Transverse colon (tissue), 4 donors: ENCODE results near the gene TMEM123.

Experiments used
- POLR2A ChIP-seq: fragments of 450-650 bp; IDR thresholded peaks from one replicate; pipeline ENCODE4 v1.6.1; 2016; ENCODE audit warnings: antibody characterized with exemption, mild to moderate bottlenecking, moderate library complexity
- POLR2AphosphoS5 ChIP-seq, 3 donors: sonication (generic); formaldehyde crosslinking; IDR thresholded peaks; one replicate each; pipeline ENCODE4 v1.6.1; 2016; ENCODE audit warnings: antibody characterized with exemption in 3 of 3
- TF ChIP-seq, protein P1 (sequence below), 5 experiments: fragments of 200-600 bp in 3 of 5; fragments of 450-650 bp in 2 of 5; sonication (generic) in 3 of 5; IDR thresholded peaks; 1 replicate in 2 of 5; 2 replicates in 3 of 5; pipeline ENCODE4 v1.5.1; 2016 to 2017; ENCODE audit warnings: antibody characterized with exemption in 5 of 5, inconsistent platforms in 3 of 5, mild to moderate bottlenecking in 2 of 5, moderate library complexity in 1 of 5

DNA sequence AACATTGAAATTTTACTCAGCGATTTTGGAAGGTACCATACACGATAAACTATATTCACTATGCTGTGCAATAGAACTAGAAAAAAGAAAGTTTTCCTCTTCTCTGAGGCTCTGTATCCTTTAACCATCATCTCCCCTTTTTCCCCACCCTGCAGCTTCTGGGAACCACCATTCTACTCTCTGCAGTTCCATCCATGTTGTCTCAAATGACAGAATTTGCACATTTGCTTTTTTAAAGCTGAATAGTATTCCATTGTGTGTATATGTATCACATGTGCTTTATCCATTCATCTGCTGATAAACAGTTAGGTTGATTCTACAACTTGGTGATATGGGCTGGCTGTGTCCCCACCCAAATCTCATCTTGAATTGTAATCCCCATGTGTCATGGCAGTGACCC is 21.2 kb downstream of the TMEM123 start:
- TF ChIP-seq, protein P1, sequence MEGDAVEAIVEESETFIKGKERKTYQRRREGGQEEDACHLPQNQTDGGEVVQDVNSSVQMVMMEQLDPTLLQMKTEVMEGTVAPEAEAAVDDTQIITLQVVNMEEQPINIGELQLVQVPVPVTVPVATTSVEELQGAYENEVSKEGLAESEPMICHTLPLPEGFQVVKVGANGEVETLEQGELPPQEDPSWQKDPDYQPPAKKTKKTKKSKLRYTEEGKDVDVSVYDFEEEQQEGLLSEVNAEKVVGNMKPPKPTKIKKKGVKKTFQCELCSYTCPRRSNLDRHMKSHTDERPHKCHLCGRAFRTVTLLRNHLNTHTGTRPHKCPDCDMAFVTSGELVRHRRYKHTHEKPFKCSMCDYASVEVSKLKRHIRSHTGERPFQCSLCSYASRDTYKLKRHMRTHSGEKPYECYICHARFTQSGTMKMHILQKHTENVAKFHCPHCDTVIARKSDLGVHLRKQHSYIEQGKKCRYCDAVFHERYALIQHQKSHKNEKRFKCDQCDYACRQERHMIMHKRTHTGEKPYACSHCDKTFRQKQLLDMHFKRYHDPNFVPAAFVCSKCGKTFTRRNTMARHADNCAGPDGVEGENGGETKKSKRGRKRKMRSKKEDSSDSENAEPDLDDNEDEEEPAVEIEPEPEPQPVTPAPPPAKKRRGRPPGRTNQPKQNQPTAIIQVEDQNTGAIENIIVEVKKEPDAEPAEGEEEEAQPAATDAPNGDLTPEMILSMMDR (IDR thresholded peaks at IDR 0.05): no peak
- no peak for TF ChIP-seq POLR2AphosphoS5 (IDR thresholded peaks at IDR 0.05)
- no peak for TF ChIP-seq POLR2A
